OCI-LY7 (cell line): ENCODE data around the gene TNRC6C. TPM values are rescaled to one million over a fixed set of nuclear protein-coding genes. Genes with fewer than 3 reads are reported as not detected.
A peak's percentile ranks its signal among the peaks of the same experiment; 100 is the strongest.
"Not testable (repeated sequence)": the region's sequence is repeated elsewhere in the genome, so short reads cannot be mapped to it uniquely, and the experiment has no call there.

Experiments used
- BruUV-seq: library from RNA; stranded (reverse); fragments of 400-500 nt; replicated peaks from 2 replicates; lab custom pipeline; 2021; lab: Mats Ljungman, UMichigan
- CTCF ChIA-PET: fragments of 300-600 bp; sonication (Branson Sonifier 250); formaldehyde crosslinking; loops from one replicate; lab custom pipeline; 2022; ENCODE audit warnings: antibody characterized with exemption; ENCODE audit not compliant: unreplicated experiment; lab: Charles Lee
- POLR2A ChIA-PET: fragments of 300-600 bp; sonication (Branson Sonifier 250); formaldehyde crosslinking; loops from one replicate; lab custom pipeline; 2022; ENCODE audit warnings: antibody characterized with exemption; lab: Charles Lee
- DNase-seq: peaks from one replicate; pipeline ENCODE4 v3.0.0-alpha.2; 2015; ENCODE audit warnings: low spot score
- H2AFZ ChIP-seq: fragments of 200-600 bp; sonication (generic), shearing (Covaris generic); 2 replicates; pipeline ENCODE4 v1.6.1; 2014; ENCODE audit warnings: mild to moderate bottlenecking, antibody characterized with exemption, low read length, moderate library complexity
- H3K27ac ChIP-seq: fragments of 200-600 bp; sonication (generic); 2 replicates; pipeline ENCODE4 v1.5.1; 2014; ENCODE audit warnings: mixed run types, low read depth, mild to moderate bottlenecking, moderate library complexity, low read length, inconsistent platforms; ENCODE audit not compliant: poor library complexity, severe bottlenecking
- H3K36me3 ChIP-seq: fragments of 200-600 bp; sonication (generic); 2 replicates; pipeline ENCODE4 v1.6.1; 2014; ENCODE audit warnings: mild to moderate bottlenecking, antibody characterized with exemption, low read length, moderate library complexity, mixed read lengths; ENCODE audit not compliant: insufficient read depth
- H3K4me1 ChIP-seq: fragments of 200-600 bp; sonication (generic); 2 replicates; pipeline ENCODE4 v1.5.1; 2014; ENCODE audit warnings: mild to moderate bottlenecking, low read length; ENCODE audit not compliant: insufficient read depth, poor library complexity, severe bottlenecking
- H3K4me2 ChIP-seq: fragments of 200-600 bp; sonication (generic); 2 replicates; pipeline ENCODE4 v1.6.1; 2014; ENCODE audit warnings: mild to moderate bottlenecking, low read length
- H3K4me3 ChIP-seq: fragments of 200-600 bp; sonication (generic); 2 replicates; pipeline ENCODE4 v1.5.1; 2014; ENCODE audit warnings: mild to moderate bottlenecking, low read depth, low read length; ENCODE audit not compliant: poor library complexity, severe bottlenecking
- H3K79me2 ChIP-seq: fragments of 200-600 bp; sonication (generic); 2 replicates; pipeline ENCODE4 v1.6.1; 2016; ENCODE audit warnings: low read depth, mild to moderate bottlenecking, low read length, moderate library complexity, mixed read lengths; ENCODE audit not compliant: insufficient read depth
- H3K9me2 ChIP-seq: fragments of 200-600 bp; sonication (generic); 2 replicates; pipeline ENCODE4 v1.6.1; 2016; ENCODE audit warnings: mild to moderate bottlenecking, low read length, mixed read lengths; ENCODE audit not compliant: insufficient read depth
- H3K9me3 ChIP-seq: fragments of 200-600 bp; sonication (generic); 2 replicates; pipeline ENCODE4 v1.6.1; 2014; ENCODE audit warnings: mild to moderate bottlenecking, mixed run types, low read length, mixed read lengths
- H4K20me1 ChIP-seq: fragments of 200-600 bp; sonication (generic); 2 replicates; pipeline ENCODE4 v1.6.1; 2014; ENCODE audit warnings: mild to moderate bottlenecking, antibody characterized with exemption, low read length, moderate library complexity, mixed read lengths; ENCODE audit not compliant: insufficient read depth
- EZH2phosphoT487 ChIP-seq: fragments of 200-600 bp; sonication (generic); IDR thresholded peaks from 2 replicates; pipeline ENCODE4 v1.6.1; 2018; ENCODE audit warnings: low read depth, borderline replicate concordance, mild to moderate bottlenecking, mixed run types, antibody characterized with exemption, low read length, moderate library complexity, mixed read lengths
- intact Hi-C: fragments of 100-400 bp; cut with micrococcal nuclease; formaldehyde crosslinking; loops from one replicate; pipeline ENCODE4 v1.10.0; 2022; ENCODE audit not compliant: unreplicated experiment
- total RNA-seq, 2 experiments: library from RNA; depleted of rRNA in 1 of 2; stranded (reverse); fragments of >200 nt in 1 of 2; shearing (Covaris generic) in 1 of 2; gene quantifications; 2 replicates each; pipeline ENCODE4 v1.2.3, GENCODE V29; 2014 to 2022
- TF ChIP-seq, protein P1 (sequence below): fragments of 200-600 bp; sonication (generic); conservative IDR thresholded peaks from 2 replicates; pipeline ENCODE4 v1.5.1; 2014; ENCODE audit warnings: mild to moderate bottlenecking, antibody characterized with exemption, low read length, moderate library complexity, mixed read lengths

Gene TNRC6C
- total RNA-seq, 2 experiments from 2014 or later = 8.5 to 25.2 TPM

DNA sequence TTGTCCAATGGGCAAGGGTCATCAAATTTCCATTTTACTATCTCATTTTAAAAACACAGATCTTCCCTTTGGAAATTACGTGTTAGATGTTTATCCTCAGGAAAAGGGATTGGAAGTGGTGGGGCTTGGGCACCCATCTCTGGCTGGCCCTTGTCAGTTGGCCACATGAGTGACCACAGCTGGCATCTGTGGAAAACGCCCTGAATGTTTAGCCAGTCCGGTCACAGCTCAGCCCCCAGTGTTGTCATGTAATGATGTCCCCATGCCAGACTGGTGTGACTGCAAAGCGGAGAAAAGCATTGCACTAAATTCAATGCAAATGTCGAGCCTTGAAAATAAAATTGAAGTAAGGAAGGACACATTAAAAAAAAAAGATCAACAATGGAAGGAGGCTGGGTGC is 117.0 kb downstream of the TNRC6C start:
- Histone ChIP-seq H2AFZ (no peak overlapping the region), H3K9me2 (no peaks in the 10 kb centered on the region), H3K4me3 (no peak overlapping the region), H3K36me3 (peaks cover 53% of the 10 kb centered on the region), H3K4me1 (no peaks in the 10 kb centered on the region), H3K4me2 (no peak overlapping the region), H4K20me1 (no peaks in the 10 kb centered on the region), H3K9me3 (no peaks in the 10 kb centered on the region), H3K79me2 (no peaks in the 10 kb centered on the region), H3K27ac (no peak overlapping the region)
- intact Hi-C loops = no loop called here
- ChIA-PET POLR2A (no interaction called here), CTCF (interaction anchor here (1.6 kb wide), 1 partner anchor 10 kb away, joined by 3 read pairs; no protein-coding TSS in a partner anchor)
- no peak for DNase-seq
- BruUV-seq = no TSS peak
- no peak for TF ChIP-seq EZH2phosphoT487
- TF ChIP-seq, protein P1, sequence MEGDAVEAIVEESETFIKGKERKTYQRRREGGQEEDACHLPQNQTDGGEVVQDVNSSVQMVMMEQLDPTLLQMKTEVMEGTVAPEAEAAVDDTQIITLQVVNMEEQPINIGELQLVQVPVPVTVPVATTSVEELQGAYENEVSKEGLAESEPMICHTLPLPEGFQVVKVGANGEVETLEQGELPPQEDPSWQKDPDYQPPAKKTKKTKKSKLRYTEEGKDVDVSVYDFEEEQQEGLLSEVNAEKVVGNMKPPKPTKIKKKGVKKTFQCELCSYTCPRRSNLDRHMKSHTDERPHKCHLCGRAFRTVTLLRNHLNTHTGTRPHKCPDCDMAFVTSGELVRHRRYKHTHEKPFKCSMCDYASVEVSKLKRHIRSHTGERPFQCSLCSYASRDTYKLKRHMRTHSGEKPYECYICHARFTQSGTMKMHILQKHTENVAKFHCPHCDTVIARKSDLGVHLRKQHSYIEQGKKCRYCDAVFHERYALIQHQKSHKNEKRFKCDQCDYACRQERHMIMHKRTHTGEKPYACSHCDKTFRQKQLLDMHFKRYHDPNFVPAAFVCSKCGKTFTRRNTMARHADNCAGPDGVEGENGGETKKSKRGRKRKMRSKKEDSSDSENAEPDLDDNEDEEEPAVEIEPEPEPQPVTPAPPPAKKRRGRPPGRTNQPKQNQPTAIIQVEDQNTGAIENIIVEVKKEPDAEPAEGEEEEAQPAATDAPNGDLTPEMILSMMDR = no peak

DNA sequence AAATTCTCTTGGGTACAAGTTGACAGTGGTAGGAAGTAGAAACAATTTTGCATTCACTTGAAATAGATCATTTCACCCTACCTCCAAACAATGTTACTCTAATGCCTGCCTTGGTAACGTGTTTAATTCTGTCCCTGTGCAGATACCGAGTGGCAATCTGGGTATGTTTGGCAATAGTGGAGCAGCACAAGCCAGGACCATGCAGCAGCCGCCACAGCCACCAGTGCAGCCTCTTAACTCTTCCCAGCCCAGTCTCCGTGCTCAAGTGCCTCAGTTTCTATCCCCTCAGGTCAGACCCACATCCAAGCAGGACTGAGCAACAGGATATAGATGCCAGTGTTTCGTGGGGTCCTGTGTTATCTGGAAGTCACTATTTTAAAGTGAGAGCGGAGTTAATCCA is 120.8 kb downstream of the TNRC6C start:
- H2AFZ ChIP-seq = no peak overlapping the region
- H3K4me1 ChIP-seq = no peaks in the 10 kb centered on the region
- no peaks in the 10 kb centered on the region for H4K20me1 ChIP-seq
- no peak overlapping the region for H3K4me2 ChIP-seq
- H3K79me2 ChIP-seq = no peaks in the 10 kb centered on the region
- H3K27ac ChIP-seq = no peak overlapping the region
- intact Hi-C loops = no loop called here
- DNase-seq = no peak
- peaks cover 29% of the 10 kb centered on the region for H3K36me3 ChIP-seq
- POLR2A ChIA-PET = no interaction called here
- no peak overlapping the region for H3K4me3 ChIP-seq
- BruUV-seq = no TSS peak
- H3K9me3 ChIP-seq = no peaks in the 10 kb centered on the region
- CTCF ChIA-PET = no interaction called here
- no peaks in the 10 kb centered on the region for H3K9me2 ChIP-seq
- TF ChIP-seq, protein P1 = no peak
- TF ChIP-seq EZH2phosphoT487 = no peak

DNA sequence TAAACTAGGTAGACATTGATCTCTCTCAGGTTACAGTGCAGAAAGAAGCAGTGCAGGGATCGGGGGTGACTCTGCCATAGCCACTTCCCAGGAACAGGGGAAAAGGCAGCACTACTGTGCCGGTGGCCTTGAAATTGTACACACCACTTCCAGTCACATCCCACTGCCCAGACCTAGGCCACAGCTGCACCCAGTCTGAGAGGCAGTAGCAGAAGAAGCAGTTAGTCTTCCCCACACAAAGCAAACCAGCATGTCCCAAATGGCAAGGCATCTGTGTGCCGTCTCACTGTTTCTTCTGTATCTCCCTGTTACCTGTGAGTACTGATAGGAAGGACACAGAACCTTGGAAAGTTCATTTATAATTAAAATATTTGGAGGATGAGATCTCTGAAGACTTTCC is 123.0 kb downstream of the TNRC6C start:
- TSS peak; percentile 13 for BruUV-seq
- no peaks in the 10 kb centered on the region for H3K9me2 ChIP-seq
- no peak overlapping the region for H2AFZ ChIP-seq
- no peak for TF ChIP-seq EZH2phosphoT487
- TF ChIP-seq, protein P1 = no peak
- H3K9me3 ChIP-seq = no peaks in the 10 kb centered on the region
- CTCF ChIA-PET = no interaction called here
- peaks cover 18% of the 10 kb centered on the region for H3K36me3 ChIP-seq
- POLR2A ChIA-PET = interaction anchor here (0.6 kb wide), 1 partner anchor 102 kb away, joined by 3 read pairs; no protein-coding TSS in a partner anchor
- no peaks in the 10 kb centered on the region for H4K20me1 ChIP-seq
- intact Hi-C loops = no loop called here
- H3K4me1 ChIP-seq = no peaks in the 10 kb centered on the region
- H3K27ac ChIP-seq = no peak overlapping the region
- H3K4me2 ChIP-seq = no peak overlapping the region
- H3K4me3 ChIP-seq = no peak overlapping the region
- DNase-seq = no peak
- no peaks in the 10 kb centered on the region for H3K79me2 ChIP-seq

DNA sequence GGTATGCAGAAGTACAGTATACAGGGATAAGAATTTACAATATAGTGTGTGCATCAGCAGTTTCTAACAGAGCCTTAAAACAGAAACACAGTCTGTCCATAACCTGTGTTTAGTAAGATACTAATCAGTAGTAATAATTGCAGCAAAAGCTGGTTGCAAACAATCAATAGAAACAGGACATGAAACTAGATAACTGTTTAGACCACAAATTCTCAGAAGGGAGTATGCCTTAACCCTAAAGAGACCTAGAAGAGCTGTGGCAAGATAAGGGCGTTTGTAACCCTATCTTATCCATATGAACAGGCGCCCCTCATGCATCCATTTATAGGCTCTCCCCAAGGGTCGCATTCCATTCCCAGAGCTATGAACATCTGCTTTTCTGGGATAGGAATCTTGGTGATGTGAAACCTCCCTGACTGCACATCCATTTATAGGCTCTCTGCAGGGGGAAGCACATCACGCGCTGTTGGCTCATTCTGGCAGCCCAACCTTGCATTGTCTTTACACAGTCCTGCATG is 123.9 kb downstream of the TNRC6C start:
- H3K27ac ChIP-seq, H3K9me3 ChIP-seq, H3K79me2 ChIP-seq, intact Hi-C loops, H3K4me3 ChIP-seq, H3K4me2 ChIP-seq, BruUV-seq, H4K20me1 ChIP-seq, CTCF ChIA-PET, DNase-seq, H3K9me2 ChIP-seq, H3K4me1 ChIP-seq, H2AFZ ChIP-seq: not testable (repeated sequence)
- POLR2A ChIA-PET = interaction anchor here (0.6 kb wide), 1 partner anchor 76 kb away, joined by 7 read pairs; no protein-coding TSS in a partner anchor
- peaks cover 23% of the 10 kb centered on the region for H3K36me3 ChIP-seq
